CD4-positive, alpha-beta memory T cell (primary cell): ENCODE measurements around the gene HIVEP1. TPM values are rescaled to one million over a fixed set of nuclear protein-coding genes. Genes with fewer than 3 reads are reported as not detected.

Experiments used
- CTCF ChIA-PET: fragments of 350-600 bp; sonication (Branson Sonifier 250); formaldehyde crosslinking; loops from one replicate; lab custom pipeline; 2021; ENCODE audit warnings: inconsistent platforms; ENCODE audit not compliant: partially characterized antibody; lab: Charles Lee
- POLR2A ChIA-PET: fragments of 350-600 bp; sonication (Branson Sonifier 250); formaldehyde crosslinking; loops from one replicate; lab custom pipeline; 2021; ENCODE audit not compliant: partially characterized antibody; lab: Charles Lee
- DNase-seq, 5 donors: peaks; one replicate each; pipeline versions ENCODE4 v3.0.0 to v3.0.0-alpha.2; 2020 to 2022; ENCODE audit warnings: mixed read lengths in 1 of 5
- H3K27ac ChIP-seq: one replicate; pipeline ENCODE4 v1.7.0; 2013; ENCODE audit warnings: low read depth, low read length
- H3K27me3 ChIP-seq: 2 replicates; pipeline ENCODE4 v1.7.0; 2013; ENCODE audit warnings: mild to moderate bottlenecking, low read length, moderate library complexity; ENCODE audit not compliant: insufficient read depth
- H3K36me3 ChIP-seq: 2 replicates; pipeline ENCODE4 v1.7.0; 2013; ENCODE audit warnings: mild to moderate bottlenecking, low read length, moderate library complexity; ENCODE audit not compliant: insufficient read depth
- H3K4me1 ChIP-seq: 2 replicates; pipeline ENCODE4 v1.7.0; 2013; ENCODE audit warnings: mild to moderate bottlenecking, low read length, moderate library complexity; ENCODE audit not compliant: insufficient read depth
- H3K4me3 ChIP-seq, 2 donors: one replicate each; pipeline ENCODE4 v1.7.0; 2013; ENCODE audit warnings: low read length in 2 of 2, mild to moderate bottlenecking in 1 of 2
- H3K9me3 ChIP-seq, 2 donors: one replicate each; pipeline ENCODE4 v1.7.0; 2013; ENCODE audit warnings: low read length in 2 of 2, control low read depth in 1 of 2; ENCODE audit not compliant: control insufficient read depth in 1 of 2
- H3K27ac Mint-ChIP-seq, 7 donors: one replicate each; pipeline ENCODE4 v1.8.0; 2020 to 2021; ENCODE audit warnings: mixed read lengths in 7 of 7, mild to moderate bottlenecking in 6 of 7, inconsistent platforms in 3 of 7, moderate library complexity in 3 of 7
- H3K27me3 Mint-ChIP-seq, 2 donors: one replicate each; pipeline ENCODE4 v1.8.0; 2020 to 2021; ENCODE audit warnings: mixed read lengths in 2 of 2
- H3K36me3 Mint-ChIP-seq, 2 donors: one replicate each; pipeline ENCODE4 v1.8.0; 2020 to 2021; ENCODE audit warnings: mixed read lengths in 2 of 2, inconsistent platforms in 1 of 2, mild to moderate bottlenecking in 1 of 2
- H3K4me1 Mint-ChIP-seq, 4 donors: one replicate each; pipeline ENCODE4 v1.8.0; 2020 to 2021; ENCODE audit warnings: mixed read lengths in 4 of 4, mild to moderate bottlenecking in 1 of 4
- H3K4me3 Mint-ChIP-seq, 8 donors: one replicate each; pipeline ENCODE4 v1.8.0; 2020 to 2021; ENCODE audit warnings: mixed read lengths in 8 of 8, mild to moderate bottlenecking in 7 of 8, moderate library complexity in 6 of 8, inconsistent platforms in 3 of 8
- H3K9me3 Mint-ChIP-seq, 8 donors: one replicate each; pipeline ENCODE4 v1.8.0; 2020 to 2021; ENCODE audit warnings: mixed read lengths in 8 of 8, mild to moderate bottlenecking in 5 of 8, inconsistent platforms in 3 of 8, moderate library complexity in 1 of 8
- intact Hi-C: fragments of 100-400 bp; cut with micrococcal nuclease; formaldehyde crosslinking; loops from one replicate; pipeline ENCODE4 v1.15.1; 2023
- polyA plus RNA-seq, 2 donors: library from polyadenylated mRNA; unstranded; fragments of 300-500 nt; fragmentation: Illumina TruSeq; gene quantifications; one replicate each; pipeline ENCODE4 v1.2.3, GENCODE V29; 2021
- total RNA-seq, 2 experiments: library from RNA; stranded (reverse); gene quantifications; one replicate each; pipeline ENCODE4 v1.2.3, GENCODE V29; 2021

HIVEP1 gene
- total and polyA plus RNA-seq, 4 experiments from 2014 or later: 0.47 to 17.6 (median 11.9) TPM

DNA sequence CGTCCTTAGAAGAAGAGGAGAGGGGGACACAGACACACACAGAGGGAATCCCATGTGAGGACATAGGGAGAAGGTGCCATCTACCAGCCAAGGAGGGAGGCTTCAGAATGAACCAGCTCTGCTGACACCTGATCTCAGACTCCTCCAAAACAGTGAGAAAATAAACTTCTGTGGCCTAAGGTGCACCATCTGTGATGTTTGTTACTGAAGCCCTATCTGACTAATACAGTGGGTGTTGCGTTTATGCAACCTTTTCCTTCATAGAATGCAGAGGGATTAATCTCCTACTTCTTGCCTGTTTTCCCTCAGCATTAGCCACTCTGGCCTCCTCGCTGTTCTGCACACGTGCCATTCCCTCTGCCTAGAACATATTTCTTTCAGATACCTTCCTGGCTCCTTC, 196.6 kb downstream of the HIVEP1 start:
- ChIA-PET POLR2A (no interaction called here), CTCF (no interaction called here)
- Mint-ChIP-seq H3K4me3 (no peak overlapping the region), H3K9me3 (peaks cover 0 to 3% (median 0%) of the 10 kb centered on the region in 8 donors), H3K4me1 (no peaks in the 10 kb centered on the region), H3K27me3 (peaks cover 0 to 5% of the 10 kb centered on the region in 2 donors), H3K36me3 (peaks cover 0 to 3% of the 10 kb centered on the region in 2 donors), H3K27ac (no peak overlapping the region)
- intact Hi-C loops: no loop called here
- no peaks in the 10 kb centered on the region for H3K9me3 ChIP-seq
- no peaks in the 10 kb centered on the region for H3K27me3 ChIP-seq
- H3K4me1 ChIP-seq: no peaks in the 10 kb centered on the region
- DNase-seq: no peak
- H3K36me3 ChIP-seq: no peaks in the 10 kb centered on the region
- no peak overlapping the region for H3K4me3 ChIP-seq
- no peak overlapping the region for H3K27ac ChIP-seq

Other genes starting within 250 kb of the HIVEP1 start
- 1 to 10 TPM; 7.0 to 8.0 TPM for gene ADTRP, start 233.5 kb upstream of the HIVEP1 start, total RNA-seq
- 10 to 100 TPM; 15.8 to 41.9 TPM for gene ADTRP, start 233.5 kb upstream of the HIVEP1 start, polyA plus RNA-seq